Left colon (tissue), 2 donors: ENCODE results near the gene BGN. TPM values are rescaled to one million over a fixed set of nuclear protein-coding genes. Genes with fewer than 3 reads are reported as not detected.

Experiments used
- ATAC-seq: fragments of 200-7000 bp; cut with Tn5 transposase; one replicate; pipeline ENCODE4 v1.9.1; 2020; ENCODE audit warnings: mild to moderate bottlenecking, moderate library complexity
- DNase-seq, 2 donors: peaks; one replicate each; pipeline ENCODE4 v3.0.0-alpha.2; 2020
- intact Hi-C, 2 donors: fragments of 100-400 bp; cut with DNase I in 1 of 2; cut with micrococcal nuclease in 1 of 2; formaldehyde crosslinking; loops; one replicate each; pipeline versions ENCODE4 v1.11.2 to v1.14.0; 2022; cut with DNase I, micrococcal nuclease
- total RNA-seq, 2 donors: library from RNA; stranded (reverse); fragmentation: NEBNext Ultra II Directional; extraction: Animal tissue kit (Norgen Biotek cat#: 25700); gene quantifications; one replicate each; pipeline ENCODE4 v1.2.1, GENCODE V29; 2021
- donor health status: DM: no; HTN: no; CAD: no.
- donor health status: DM: yes; HTN: yes; CAD: no.

The BGN gene
- total RNA-seq, 2 donors from 2014 or later: 7.8 to 9.9 TPM

- intact Hi-C loops: no loop called here
- DNase-seq (no peak), ATAC-seq (no peak)
These were observed 18.0 kb upstream of the BGN start for GRCh38 chrX:153476666-153477363.

GRCh38 chrX:153477364-153477857, 17.4 kb upstream of the BGN start:
- ATAC-seq (no peak), DNase-seq (no peak)
- intact Hi-C loops: no loop called here

GRCh38 chrX:153477901-153478300, 16.9 kb upstream of the BGN start:
- ATAC-seq (no peak), DNase-seq (no peak)
- intact Hi-C loops: no loop called here

GRCh38 chrX:153478746-153479145, 16.0 kb upstream of the BGN start:
- intact Hi-C loops: no loop called here
- ATAC-seq: no peak
- DNase-seq: no peak

- intact Hi-C loops: no loop called here
- ATAC-seq (no peak), DNase-seq (no peak)
These were observed 13.7 kb upstream of the BGN start for GRCh38 chrX:153481043-153481442.

GRCh38 chrX:153482376-153483015, 12.3 kb upstream of the BGN start:
- intact Hi-C loops: no loop called here
- DNase-seq (no peak), ATAC-seq (no peak)

GRCh38 chrX:153485396-153486080, 9.2 kb upstream of the BGN start:
- no peak for ATAC-seq
- no peak for DNase-seq
- intact Hi-C loops: no loop called here

- no peak for ATAC-seq
- DNase-seq: no peak
- intact Hi-C loops: no loop called here
These were observed 8.6 kb upstream of the BGN start for GRCh38 chrX:153486171-153486570.

GRCh38 chrX:153487590-153488071, 7.1 kb upstream of the BGN start:
- no peak for DNase-seq
- intact Hi-C loops: no loop called here
- no peak for ATAC-seq

- intact Hi-C loops: no loop called here
- ATAC-seq (no peak), DNase-seq (no peak)
These were observed 6.4 kb upstream of the BGN start for GRCh38 chrX:153488231-153488914.

- intact Hi-C loops: no loop called here
- DNase-seq: no peak
- ATAC-seq: no peak
These were observed 4.4 kb upstream of the BGN start for GRCh38 chrX:153490217-153490930.

- intact Hi-C loops: no loop called here
- DNase-seq (no peak), ATAC-seq (no peak)
These were observed 3.3 kb upstream of the BGN start for GRCh38 chrX:153491351-153491914.

GRCh38 chrX:153491918-153492317, 2.9 kb upstream of the BGN start:
- ATAC-seq (no peak), DNase-seq (no peak)
- intact Hi-C loops: no loop called here

- no peak for ATAC-seq
- intact Hi-C loops: no loop called here
- DNase-seq: no peak
These were observed 2.2 kb upstream of the BGN start for GRCh38 chrX:153492543-153492942.

GRCh38 chrX:153493085-153493484, 1.7 kb upstream of the BGN start:
- no peak for ATAC-seq
- intact Hi-C loops: no loop called here

GRCh38 chrX:153494061-153494460, 719 bp upstream of the BGN start:
- ATAC-seq: no peak
- DNase-seq: no peak
- intact Hi-C loops: no loop called here

More at GRCh38 chrX:153493085-153493484, 1.7 kb upstream of the BGN start:
- DNase-seq: no peak

GRCh38 chrX:153495362-153495751, 577 bp downstream of the BGN start:
- intact Hi-C loops: no loop called here
- DNase-seq (no peak), ATAC-seq (no peak)

GRCh38 chrX:153495903-153496589, 1.3 kb downstream of the BGN start:
- intact Hi-C loops: no loop called here
- DNase-seq (no peak), ATAC-seq (no peak)
